ENCODE results near the gene KDR. TPM values are rescaled to one million over a fixed set of nuclear protein-coding genes. Genes with fewer than 3 reads are reported as not detected.

KDR gene
- total and polyA plus RNA-seq, 2 experiments from 2014 or later, result 0.20 TPM; not detected in 1

GRCh38 chr4:55092504-55092903 lies 32.9 kb downstream of the KDR start:
- H2AFZ ChIP-seq, result no peak overlapping the region
- H3K36me3 ChIP-seq (ENCODE audit: low read depth), result no peaks in the 10 kb centered on the region
- no peaks in the 10 kb centered on the region for H4K20me1 ChIP-seq (ENCODE audit: insufficient read depth)
- H3F3A ChIP-seq (ENCODE audit: insufficient read depth), result no peaks in the 10 kb centered on the region
- H3K9me3 ChIP-seq (ENCODE audit: low read depth), result no peaks in the 10 kb centered on the region
- no peaks in the 10 kb centered on the region for H3K27me3 ChIP-seq (replicated peaks; ENCODE audit: insufficient read depth)
- TF ChIP-seq EZH2phosphoT487 (IDR thresholded peaks at IDR 0.05; ENCODE audit: insufficient read depth, low read depth), result no peak
- H3K4me2 ChIP-seq (ENCODE audit: unreplicated experiment), result no peak overlapping the region
- in situ Hi-C loops (cut with MboI), result no loop called here
- DNase-seq, result no peak
- H3K9ac ChIP-seq, result no peak overlapping the region
- WGBS, 2 experiments (ENCODE audit: low coverage in 1 of 2, low lambda C conversion rate in 2 of 2, missing lambda C conversion rate in 2 of 2), result 98% methylated on average over 2 of the region's 2 CpGs
- no peaks in the 10 kb centered on the region for H3K4me1 ChIP-seq (ENCODE audit: insufficient read depth)
- H3K4me3 ChIP-seq, result no peak overlapping the region
- no peak overlapping the region for H3K27ac ChIP-seq
- no peaks in the 10 kb centered on the region for H3K79me2 ChIP-seq (ENCODE audit: insufficient read depth)
- no peaks in the 10 kb centered on the region for H3K9me2 ChIP-seq (ENCODE audit: insufficient read depth)

- WGBS, 2 experiments (ENCODE audit: low coverage in 1 of 2, low lambda C conversion rate in 2 of 2, missing lambda C conversion rate in 2 of 2), result 85 to 87% methylated on average over 6 of the region's 6 CpGs
- Histone ChIP-seq H3K4me3 (no peak overlapping the region), H3K79me2 (ENCODE audit: insufficient read depth) (no peaks in the 10 kb centered on the region), H3F3A (ENCODE audit: insufficient read depth) (no peaks in the 10 kb centered on the region), H3K9ac (no peak overlapping the region), H3K9me3 (ENCODE audit: low read depth) (no peaks in the 10 kb centered on the region), H3K4me2 (ENCODE audit: unreplicated experiment) (no peak overlapping the region), H2AFZ (no peak overlapping the region), H4K20me1 (ENCODE audit: insufficient read depth) (no peaks in the 10 kb centered on the region), H3K9me2 (ENCODE audit: insufficient read depth) (no peaks in the 10 kb centered on the region), H3K4me1 (ENCODE audit: insufficient read depth) (no peaks in the 10 kb centered on the region), H3K36me3 (ENCODE audit: low read depth) (no peaks in the 10 kb centered on the region), H3K27ac (no peak overlapping the region), H3K27me3 (replicated peaks; ENCODE audit: insufficient read depth) (no peaks in the 10 kb centered on the region)
- TF ChIP-seq EZH2 (IDR thresholded peaks at IDR 0.05; ENCODE audit: insufficient read depth, poor library complexity, severe bottlenecking) (no peak), EZH2phosphoT487 (IDR thresholded peaks at IDR 0.05; ENCODE audit: insufficient read depth, low read depth) (no peak)
- DNase-seq, result no peak
- in situ Hi-C loops (cut with MboI), result no loop called here
These were observed 35.5 kb downstream of the KDR start for GRCh38 chr4:55089916-55090315.

DNA sequence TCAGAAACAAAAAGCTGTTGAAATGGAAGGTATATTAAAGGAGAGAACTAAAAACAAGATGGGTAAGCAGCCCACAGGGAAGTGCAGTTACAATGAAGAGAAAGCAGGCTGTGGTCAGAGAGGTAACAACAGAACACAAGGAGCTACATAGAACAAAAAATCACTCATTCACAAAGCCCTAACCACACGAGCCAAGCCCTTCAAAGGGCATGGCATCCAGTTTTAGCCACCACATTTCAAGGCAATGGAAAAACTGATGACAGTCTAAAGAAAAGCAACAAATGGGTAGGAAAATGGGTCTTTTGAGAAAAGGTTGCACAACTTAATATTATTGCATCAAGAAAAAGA lies 37.5 kb downstream of the KDR start:
- Histone ChIP-seq H4K20me1 (ENCODE audit: insufficient read depth) (no peaks in the 10 kb centered on the region), H3K9me3 (ENCODE audit: low read depth) (no peaks in the 10 kb centered on the region), H3K9ac (no peak overlapping the region), H3K4me1 (ENCODE audit: insufficient read depth) (no peaks in the 10 kb centered on the region), H3F3A (ENCODE audit: insufficient read depth) (no peaks in the 10 kb centered on the region), H3K79me2 (ENCODE audit: insufficient read depth) (no peaks in the 10 kb centered on the region), H3K9me2 (ENCODE audit: insufficient read depth) (no peaks in the 10 kb centered on the region), H3K4me2 (ENCODE audit: unreplicated experiment) (no peak overlapping the region), H3K27ac (no peak overlapping the region), H3K36me3 (ENCODE audit: low read depth) (no peaks in the 10 kb centered on the region), H3K27me3 (replicated peaks; ENCODE audit: insufficient read depth) (no peaks in the 10 kb centered on the region), H3K4me3 (no peak overlapping the region), H2AFZ (no peak overlapping the region)
- DNase-seq, result no peak
- in situ Hi-C loops (cut with MboI), result no loop called here
- WGBS, 2 experiments (ENCODE audit: low coverage in 1 of 2, low lambda C conversion rate in 2 of 2, missing lambda C conversion rate in 2 of 2), result 33 to 42% methylated on average over 1 of the region's 1 CpG
- TF ChIP-seq EZH2phosphoT487 (IDR thresholded peaks at IDR 0.05; ENCODE audit: insufficient read depth, low read depth) (no peak), EZH2 (IDR thresholded peaks at IDR 0.05; ENCODE audit: insufficient read depth, poor library complexity, severe bottlenecking) (no peak)

DNA sequence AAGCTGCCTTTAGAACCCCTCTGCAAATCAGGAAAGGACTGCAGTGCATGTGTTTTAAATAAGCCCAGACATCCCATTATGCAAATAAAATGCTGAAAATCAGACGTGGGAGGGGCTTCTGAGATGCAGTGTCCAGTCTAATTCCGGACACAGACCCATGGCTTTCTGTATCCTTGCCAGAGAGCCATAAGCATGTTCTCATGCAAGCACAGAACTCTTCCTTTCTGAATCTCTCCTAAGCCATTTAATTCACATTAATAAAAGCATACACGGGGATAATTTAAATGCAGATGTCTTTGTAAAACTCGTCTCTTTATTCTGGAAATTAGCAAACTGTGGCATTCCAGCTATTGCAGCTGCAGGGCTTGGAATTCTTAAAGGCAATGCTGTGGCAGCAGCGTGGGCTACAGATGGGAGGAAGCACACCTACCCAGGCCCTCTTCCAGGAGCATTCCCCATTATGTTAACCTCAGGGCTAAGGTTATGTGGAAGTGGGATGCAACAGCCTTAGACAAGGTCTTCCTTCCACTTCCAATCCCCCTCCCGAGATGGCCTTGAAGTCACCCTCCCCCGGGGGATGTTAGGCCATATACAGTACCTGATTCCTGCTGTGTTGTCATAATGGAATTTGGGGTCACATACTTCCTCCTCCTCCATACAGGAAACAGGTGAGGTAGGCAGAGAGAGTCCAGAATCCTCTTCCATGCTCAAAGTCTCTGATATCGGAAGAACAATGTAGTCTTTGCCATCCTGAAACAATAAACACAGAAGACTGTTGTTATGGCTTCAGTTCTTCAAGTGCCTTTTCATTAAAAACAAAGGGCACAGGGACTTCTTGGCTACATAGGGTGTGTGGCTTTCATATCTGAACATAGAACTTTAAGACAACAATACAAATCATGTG lies 38.1 kb downstream of the KDR start:
- H3F3A ChIP-seq (ENCODE audit: insufficient read depth), result no peaks in the 10 kb centered on the region
- no peaks in the 10 kb centered on the region for H4K20me1 ChIP-seq (ENCODE audit: insufficient read depth)
- no peaks in the 10 kb centered on the region for H3K79me2 ChIP-seq (ENCODE audit: insufficient read depth)
- in situ Hi-C loops (cut with MboI), result no loop called here
- TF ChIP-seq EZH2 (IDR thresholded peaks at IDR 0.05; ENCODE audit: insufficient read depth, poor library complexity, severe bottlenecking) (no peak), EZH2phosphoT487 (IDR thresholded peaks at IDR 0.05; ENCODE audit: insufficient read depth, low read depth) (no peak)
- H3K9me3 ChIP-seq (ENCODE audit: low read depth), result no peaks in the 10 kb centered on the region
- no peak overlapping the region for H3K4me3 ChIP-seq
- peak; percentile 19 for DNase-seq
- no peak overlapping the region for H3K4me2 ChIP-seq (ENCODE audit: unreplicated experiment)
- WGBS, 2 experiments (ENCODE audit: low coverage in 1 of 2, low lambda C conversion rate in 2 of 2, missing lambda C conversion rate in 2 of 2), result 45% methylated on average over 8 of the region's 8 CpGs
- H2AFZ ChIP-seq, result no peak overlapping the region
- no peaks in the 10 kb centered on the region for H3K27me3 ChIP-seq (replicated peaks; ENCODE audit: insufficient read depth)
- H3K4me1 ChIP-seq (ENCODE audit: insufficient read depth), result no peaks in the 10 kb centered on the region
- H3K27ac ChIP-seq, result no peak overlapping the region
- H3K36me3 ChIP-seq (ENCODE audit: low read depth), result no peaks in the 10 kb centered on the region
- H3K9ac ChIP-seq, result no peak overlapping the region
- H3K9me2 ChIP-seq (ENCODE audit: insufficient read depth), result no peaks in the 10 kb centered on the region
